HG02870 (cell line): Measurements from ENCODE around the gene MARK1.

Experiments used
- ATAC-seq: cut with Tn5 transposase; IDR thresholded peaks from one replicate; pipeline ENCODE4 v1.9.1; 2021; ENCODE audit warnings: mild to moderate bottlenecking, moderate library complexity; ENCODE audit not compliant: unreplicated experiment

Gene MARK1

DNA sequence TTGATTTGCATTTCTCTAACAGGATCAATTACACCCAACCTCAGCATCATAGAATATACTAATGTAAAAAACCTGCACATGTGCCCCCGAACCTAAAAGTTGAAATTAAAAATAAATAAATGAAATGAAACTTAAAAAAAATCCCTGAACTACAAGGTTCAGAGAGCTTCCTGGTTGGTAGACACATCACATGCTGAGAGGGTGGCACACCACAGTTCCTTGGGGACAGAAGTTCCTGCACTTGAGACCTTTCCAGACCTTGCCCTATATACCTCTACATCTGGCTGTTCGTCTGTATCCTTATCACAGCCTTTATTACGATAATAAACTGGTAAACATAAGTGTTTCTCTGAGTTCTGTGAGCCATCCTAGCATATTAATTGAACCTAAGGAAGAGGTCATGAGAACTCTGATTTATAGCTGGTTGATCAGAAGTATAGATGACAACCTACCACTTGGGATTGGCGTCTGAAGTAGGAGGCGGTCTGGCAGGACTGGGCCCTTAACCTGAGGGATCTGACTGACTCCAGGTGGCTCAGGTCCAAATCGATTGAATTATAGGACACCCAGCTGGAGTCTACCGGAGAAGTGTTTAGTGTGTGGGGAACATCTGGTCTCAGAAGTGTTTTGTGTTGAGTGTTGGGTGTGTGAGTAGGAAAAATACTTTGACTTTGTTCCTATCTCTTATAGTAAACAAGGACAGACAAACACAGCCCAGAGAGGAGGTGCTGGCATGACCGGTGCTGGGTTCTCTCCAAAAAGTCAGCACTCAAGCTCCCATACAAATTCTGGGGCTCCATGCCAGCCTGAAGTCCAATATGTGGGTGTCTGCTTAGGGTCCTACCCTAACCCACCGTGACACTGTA is 181.2 kb downstream of the MARK1 start:
- ATAC-seq = no peak

DNA sequence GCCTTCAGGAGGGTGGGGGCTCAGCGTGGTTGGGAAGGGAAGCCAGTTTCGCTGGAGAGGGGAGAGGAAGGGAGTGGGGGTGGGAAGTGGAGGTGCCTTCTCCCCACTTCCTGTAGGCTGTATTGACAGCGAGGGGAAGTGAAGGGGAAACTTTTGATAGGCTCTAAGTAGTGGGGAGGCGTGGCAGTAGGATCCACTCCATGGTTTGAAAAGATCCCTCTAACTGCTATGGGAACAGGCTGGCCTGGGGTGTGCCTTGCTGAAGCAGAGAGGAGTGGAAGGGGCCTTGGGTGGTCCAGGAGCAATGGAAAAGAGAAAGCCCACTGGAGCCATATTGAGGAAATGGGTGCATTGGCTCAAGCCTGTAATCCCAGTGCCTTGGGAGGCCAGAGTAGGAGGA is 182.4 kb downstream of the MARK1 start:
- ATAC-seq = no peak

DNA sequence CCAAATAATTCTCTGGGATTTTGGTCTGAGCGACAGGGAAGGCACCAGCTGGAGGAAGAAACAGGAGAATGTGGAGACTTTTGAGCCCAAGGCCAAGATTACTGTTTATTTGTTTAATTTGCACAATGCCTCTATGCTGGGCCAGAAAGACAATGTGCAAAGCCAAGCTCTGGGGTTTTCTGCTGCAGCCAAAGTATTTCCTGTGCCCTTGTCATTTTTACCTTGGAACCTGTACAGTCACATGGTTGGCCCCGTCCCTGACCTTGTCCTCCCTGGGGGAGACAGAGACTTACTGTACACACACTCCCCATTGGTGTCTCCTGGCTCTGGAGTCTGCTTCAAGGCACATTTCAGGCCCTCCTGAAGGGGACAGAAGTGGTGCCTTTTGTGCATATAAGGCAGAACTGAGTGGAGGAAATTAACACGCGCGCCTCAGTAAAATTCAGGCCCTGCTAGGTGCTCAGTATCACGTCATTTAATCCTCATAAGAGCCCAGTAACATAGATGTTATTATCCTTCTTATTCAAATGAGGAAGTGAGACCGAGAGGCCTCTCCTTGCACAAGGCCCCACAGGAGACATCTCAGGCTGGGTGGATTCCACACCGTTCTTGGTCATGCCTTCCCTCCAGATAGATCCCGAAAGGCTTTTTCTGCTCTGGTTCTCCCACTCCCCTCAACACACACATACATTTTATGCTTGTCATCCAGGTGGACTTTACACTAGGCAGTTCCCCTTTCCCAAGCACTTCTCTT is 183.3 kb downstream of the MARK1 start:
- peak; percentile 86 for ATAC-seq
